Measurements from ENCODE around the gene BCAR1. TPM values are rescaled to one million over a fixed set of nuclear protein-coding genes. Genes with fewer than 3 reads are reported as not detected.
A peak's percentile ranks its signal among the peaks of the same experiment; 100 is the strongest.

Gene BCAR1
- total and polyA plus RNA-seq, 2 of the 13 experiments (the other 11 are each of a cell fraction or from before 2014, with no cell fraction given): 48.1 to 51.7 TPM

- TF ChIP-seq SMARCC2 (IDR thresholded peaks at IDR 0.05): no peak
- no peak for TF ChIP-seq ZNF30 (CRISPR knock-in tag; IDR thresholded peaks at IDR 0.05)
- peak; percentile 96 for TF ChIP-seq ZBTB10 (CRISPR knock-in tag; IDR thresholded peaks at IDR 0.05; ENCODE audit: borderline replicate concordance)
- TF ChIP-seq ZBTB40 (IDR thresholded peaks at IDR 0.05): no peak
- TF ChIP-seq ZBTB40 (CRISPR knock-in tag; IDR thresholded peaks at IDR 0.05): peak; percentile 64
- peak; percentile 56; the same call in 1 of the 2 replicates for TF ChIP-seq MED13 (CRISPR knock-in tag; IDR thresholded peaks at IDR 0.05)
- 0 out of 2 replicates have a peak, but pooled peaks have one; percentile 31 for TF ChIP-seq KLF13 (CRISPR knock-in tag; IDR thresholded peaks at IDR 0.05)
- TF ChIP-seq ISX (CRISPR knock-in tag; conservative IDR thresholded peaks at IDR 0.05): no peak
- no peak for TF ChIP-seq ZNF382 (CRISPR knock-in tag; IDR thresholded peaks at IDR 0.05; ENCODE audit: borderline replicate concordance)
- no peak for TF ChIP-seq NKX3-1 (CRISPR knock-in tag; IDR thresholded peaks at IDR 0.05)
- TF ChIP-seq ARNTL (CRISPR knock-in tag; IDR thresholded peaks at IDR 0.05): no peak
- TF ChIP-seq MNT (IDR thresholded peaks at IDR 0.05): no peak
- no peak for TF ChIP-seq REXO4 (CRISPR knock-in tag; IDR thresholded peaks at IDR 0.05; ENCODE audit: borderline replicate concordance)
- no peak for TF ChIP-seq CSRNP2 (CRISPR knock-in tag; conservative IDR thresholded peaks at IDR 0.05; ENCODE audit: low read depth)
Measured at GRCh38 chr16:75262104-75262799, 10.8 kb upstream of the BCAR1 start (continued).

Measured in HepG2 (cell line).